Skeletal muscle cell (primary cell): ENCODE data around the gene SART3.
A peak's percentile ranks its signal among the peaks of the same experiment; 100 is the strongest.
"Not testable (repeated sequence)": the region's sequence is repeated elsewhere in the genome, so short reads cannot be mapped to it uniquely, and the experiment has no call there.

Experiments
- DNase-seq: peaks from one replicate; pipeline ENCODE4 v3.0.0-alpha.2; 2010; ENCODE audit warnings: low read depth
- H3K4me3 ChIP-seq: 2 replicates; pipeline ENCODE4 v1.5.1; 2011; ENCODE audit warnings: low read depth, mild to moderate bottlenecking, control low read depth, low read length, moderate library complexity

Gene SART3

DNA sequence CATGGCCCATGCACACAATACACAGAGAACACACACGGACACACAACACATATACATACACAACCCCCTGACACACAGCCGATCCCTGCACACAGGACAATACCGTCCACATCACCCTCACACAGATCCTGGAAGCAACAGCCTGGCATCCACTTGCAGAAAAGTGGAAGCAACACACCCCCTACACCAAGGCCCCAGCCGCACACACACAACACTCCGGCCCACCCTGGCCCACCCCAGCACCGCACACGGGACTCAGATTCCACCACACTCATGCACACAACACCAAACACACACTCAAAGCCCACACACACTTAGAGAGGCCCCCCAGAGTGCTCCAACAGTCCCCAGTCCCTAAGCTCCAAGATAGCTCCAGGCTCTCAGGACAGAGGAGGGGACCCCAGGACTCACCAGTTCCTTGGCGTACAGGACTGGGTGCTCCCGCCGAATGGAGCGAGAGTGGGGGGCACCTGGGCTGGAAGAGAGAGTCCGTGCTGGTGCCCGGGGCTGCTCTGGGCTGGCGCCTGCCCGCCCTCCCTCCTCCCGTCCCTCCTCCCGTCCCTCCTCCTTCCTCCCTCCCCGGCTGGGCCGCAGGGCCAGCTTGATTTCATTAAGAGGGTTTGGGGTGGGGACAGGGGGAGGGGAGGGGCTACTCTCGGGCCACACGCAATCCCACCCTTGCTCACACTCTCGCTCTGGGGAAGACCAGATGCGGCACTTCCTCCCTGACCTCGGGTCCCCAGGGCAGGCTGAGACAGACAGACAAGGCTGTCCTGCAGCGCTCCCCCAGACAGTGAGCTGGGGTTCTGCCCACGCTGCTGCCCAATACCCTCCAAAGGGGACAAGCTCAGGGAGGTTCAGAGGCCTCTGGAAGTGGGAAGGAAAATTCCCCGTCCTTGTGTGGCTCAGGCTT lies 36.8 kb upstream of the SART3 start, which contains the start of gene TMEM119:
Gene TMEM119, minus strand, starts transcription at position 526 of the 913 bp plus-strand sequence. CDS start 5,701 bp downstream, outside the sequence.
- peak within 1 kb of the TSS; percentile 60 for H3K4me3 ChIP-seq
- no peak for DNase-seq

DNA sequence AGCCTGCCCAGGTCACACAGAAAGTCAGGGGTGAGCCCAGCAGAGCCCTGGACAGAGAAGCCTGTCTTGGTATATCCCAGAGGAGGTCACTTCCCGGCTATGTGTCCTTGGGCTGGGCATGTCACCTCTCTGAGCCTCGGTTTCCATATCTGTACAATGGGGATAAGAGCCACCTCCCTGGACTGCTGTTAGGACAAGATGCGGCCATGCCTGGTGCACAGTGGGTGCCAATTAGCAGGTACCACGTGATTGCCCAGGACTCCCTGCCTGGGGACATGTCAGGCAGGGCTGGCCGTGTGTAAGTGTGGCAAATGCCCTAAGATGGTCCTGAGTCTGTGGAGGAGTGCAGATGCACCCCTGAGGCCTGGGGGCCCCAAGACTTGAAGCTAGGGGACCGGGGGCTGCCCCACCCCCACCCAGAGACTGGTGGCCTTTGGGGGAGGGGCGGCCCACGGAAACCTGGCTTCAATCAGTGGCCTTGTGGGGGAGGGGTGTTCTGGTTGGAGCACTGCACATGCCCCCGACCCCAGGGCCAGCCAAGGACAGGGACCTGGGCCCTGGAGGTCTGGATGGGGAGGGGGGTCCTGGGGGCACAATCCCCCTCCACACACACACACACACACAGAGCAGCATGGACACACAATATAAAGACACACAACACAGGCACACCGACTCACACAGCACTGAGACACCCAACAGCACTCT lies 36.0 kb upstream of the SART3 start:
- peak overlapping the region; percentile 60 for H3K4me3 ChIP-seq
- DNase-seq, result no peak

- DNase-seq, result no peak
- H3K4me3 ChIP-seq, result peak overlapping the region; percentile 60
Observed at GRCh38 chr12:108595711-108596647, 35.0 kb upstream of the SART3 start.

DNA sequence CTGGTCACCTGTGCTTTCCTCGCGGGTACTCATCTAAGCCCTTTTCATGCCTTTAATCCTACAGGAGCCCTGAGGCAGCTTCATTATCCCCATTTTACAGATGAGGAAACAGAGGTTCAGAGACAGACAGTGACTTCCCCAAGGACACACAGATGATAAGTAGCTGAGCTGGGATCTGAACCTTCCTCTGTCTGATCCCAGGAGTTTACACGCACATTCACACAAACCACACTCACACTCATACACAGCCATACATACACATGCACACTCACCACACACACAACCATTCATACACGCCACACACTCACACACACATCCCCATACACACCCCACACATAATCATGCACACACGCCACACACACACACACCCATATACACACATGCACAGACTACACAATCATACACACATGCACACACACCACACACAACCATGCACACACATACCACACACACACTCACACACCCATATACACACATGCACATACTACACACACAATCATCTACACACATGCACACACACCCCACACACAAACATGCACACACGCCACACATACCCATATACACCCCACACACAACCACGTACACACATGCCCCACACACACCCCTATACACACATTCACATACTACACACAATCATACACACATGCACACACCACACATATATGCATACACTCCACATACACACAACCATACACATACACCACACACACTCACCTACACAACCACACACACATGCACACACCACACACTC lies 34.2 kb upstream of the SART3 start:
- no peak for DNase-seq
- H3K4me3 ChIP-seq, result peak overlapping the region; percentile 60

- no peak for DNase-seq
- H3K4me3 ChIP-seq, result no peak overlapping the region
Observed at GRCh38 chr12:108594323-108594903, 33.4 kb upstream of the SART3 start.

DNA sequence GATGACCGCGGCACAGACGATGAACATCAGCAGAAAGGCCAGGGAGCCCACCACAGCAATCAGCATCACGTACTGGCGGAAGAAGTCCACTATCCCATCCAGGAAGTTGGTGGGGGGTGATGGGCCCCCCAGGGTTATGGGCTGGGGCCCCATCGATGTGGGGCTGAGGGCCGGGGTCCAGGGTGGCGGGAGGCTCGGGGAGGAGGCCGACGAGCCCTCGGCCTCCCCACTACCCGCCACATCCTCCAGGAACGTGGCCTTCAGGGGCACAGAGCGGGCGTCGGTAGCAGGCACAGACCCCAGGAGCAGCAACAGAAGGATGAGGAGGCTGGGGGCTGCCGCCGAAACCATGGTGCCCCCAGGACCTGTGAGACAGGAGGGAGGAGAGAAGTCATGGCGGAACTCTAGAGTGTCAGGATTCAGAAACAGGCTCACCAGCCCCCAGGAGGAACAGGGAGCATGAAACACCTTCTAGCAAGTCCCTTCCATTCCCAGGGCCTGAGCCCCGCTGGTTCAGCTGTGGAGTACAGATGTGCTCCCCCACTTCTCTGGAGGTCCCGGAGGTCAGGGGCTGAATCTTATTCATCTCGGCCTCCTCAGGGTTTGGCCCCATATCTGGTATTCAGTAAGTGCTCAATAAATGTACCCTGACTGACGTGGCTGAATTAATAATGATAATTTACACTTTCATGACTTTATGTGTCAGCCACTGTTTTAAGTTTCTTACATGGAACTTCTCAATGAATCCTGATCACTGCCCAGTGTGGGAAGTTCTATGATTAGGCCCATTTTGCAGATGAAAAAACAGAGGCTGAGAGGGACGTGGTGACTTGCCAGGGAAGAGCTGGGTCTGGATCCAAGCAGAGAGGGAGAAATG lies 31.3 kb upstream of the SART3 start:
- DNase-seq, result no peak
- no peak overlapping the region for H3K4me3 ChIP-seq

DNA sequence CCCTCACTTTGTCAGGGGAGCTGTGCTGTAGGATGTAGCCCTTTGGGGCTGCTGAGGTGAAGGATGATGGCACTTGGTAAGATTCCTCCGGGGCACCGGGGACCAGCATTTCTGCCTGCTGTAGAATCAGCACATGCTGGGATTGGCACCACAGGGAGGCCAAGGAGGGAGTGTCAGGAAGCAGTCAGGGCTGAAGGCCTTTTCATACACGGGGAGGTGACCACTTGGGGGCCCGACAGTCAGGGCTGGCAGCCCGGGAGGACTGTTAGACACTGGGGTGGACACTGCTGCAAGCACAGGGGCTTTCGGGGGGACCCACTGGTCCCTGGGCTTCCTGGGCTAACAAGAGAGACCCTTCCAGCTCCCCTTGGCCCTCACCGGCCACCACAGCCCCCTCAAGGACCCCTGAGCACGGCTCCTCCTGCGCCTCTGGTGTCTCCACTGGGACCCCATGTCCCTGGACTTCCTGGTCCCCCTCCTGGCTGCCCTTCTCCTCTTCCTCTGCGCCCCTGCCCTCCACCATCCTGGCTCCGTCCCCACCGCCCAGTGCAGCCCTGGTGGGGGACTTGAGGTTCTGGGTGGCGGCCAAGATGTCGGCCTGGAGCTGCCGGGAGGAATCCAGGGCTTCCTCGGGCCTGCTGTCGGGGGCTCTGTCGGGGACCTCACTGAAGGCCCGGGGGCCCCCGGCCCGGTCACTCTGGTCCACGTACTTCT lies 30.5 kb upstream of the SART3 start:
- H3K4me3 ChIP-seq, result no peak overlapping the region
- DNase-seq, result no peak

- DNase-seq, H3K4me3 ChIP-seq: not testable (repeated sequence)
Observed at GRCh38 chr12:108590463-108590862, 29.5 kb upstream of the SART3 start.

DNA sequence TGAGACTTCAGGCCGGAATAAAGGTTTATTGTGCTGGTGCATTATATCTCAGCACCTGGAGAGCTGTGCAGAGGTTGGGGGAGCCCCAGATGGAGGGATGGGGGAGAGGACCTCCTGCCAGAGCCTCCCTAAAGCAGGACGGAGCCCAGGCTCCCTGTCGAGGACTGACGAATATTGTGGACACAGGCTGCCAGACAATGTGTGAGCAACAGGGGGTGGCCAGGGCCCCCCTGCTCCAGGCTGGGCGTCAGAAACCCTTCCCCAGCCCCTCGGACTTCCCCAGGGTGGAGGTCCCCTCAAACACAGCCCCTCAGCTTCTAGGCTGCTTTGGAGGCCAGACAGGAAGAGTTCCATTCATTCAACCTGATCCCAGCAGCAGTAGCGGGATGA lies 28.9 kb upstream of the SART3 start:
- no peak for DNase-seq
- no peak overlapping the region for H3K4me3 ChIP-seq

- DNase-seq, result no peak
- no peak overlapping the region for H3K4me3 ChIP-seq
Observed at GRCh38 chr12:108589028-108589839, 28.3 kb upstream of the SART3 start.

DNA sequence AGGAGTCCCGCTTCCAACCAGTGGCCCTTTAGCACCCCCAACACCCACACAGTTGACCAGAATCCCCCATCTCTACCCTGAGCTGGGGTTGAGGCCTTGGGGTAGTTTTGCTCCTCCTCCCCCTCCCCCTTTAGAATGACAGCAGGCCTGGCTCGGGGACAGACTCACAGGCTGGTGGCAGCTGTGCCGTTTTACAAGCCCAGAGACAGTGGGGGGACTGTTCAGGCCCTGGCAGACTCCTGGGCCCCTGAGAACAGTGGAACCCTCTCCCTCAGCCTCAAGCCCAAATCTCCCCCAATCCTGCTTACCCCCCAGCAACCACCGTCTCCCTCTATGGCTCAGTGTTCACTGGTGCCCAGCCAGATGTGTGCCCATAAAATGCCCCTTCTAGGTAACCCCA lies 26.9 kb upstream of the SART3 start:
- no peak for DNase-seq
- no peak overlapping the region for H3K4me3 ChIP-seq

DNA sequence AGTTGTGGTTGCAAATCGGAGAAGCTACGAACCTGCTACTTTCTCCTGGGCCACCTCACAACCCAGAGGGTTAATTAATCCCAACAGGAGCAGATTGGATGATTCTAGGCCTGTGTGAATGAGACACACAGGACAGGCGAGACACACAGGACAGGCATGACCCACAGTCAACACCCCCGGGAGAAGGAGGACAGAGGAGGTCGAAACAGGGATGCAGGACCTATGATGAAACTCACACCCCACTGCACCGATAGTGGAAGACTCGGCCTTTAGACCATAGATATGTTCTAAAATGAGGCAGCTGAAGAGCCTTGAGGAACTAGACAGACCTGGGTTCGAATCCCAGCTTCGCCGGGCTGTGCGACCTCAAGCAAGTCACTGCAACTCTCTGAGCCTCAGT lies 25.3 kb upstream of the SART3 start:
- no peak for DNase-seq

GRCh38 chr12:108585864-108586263 lies 24.9 kb upstream of the SART3 start:
- no peak for DNase-seq
- no peak overlapping the region for H3K4me3 ChIP-seq

More for the DNA sequence above, 25.3 kb upstream of the SART3 start:
- H3K4me3 ChIP-seq, result no peak overlapping the region

DNA sequence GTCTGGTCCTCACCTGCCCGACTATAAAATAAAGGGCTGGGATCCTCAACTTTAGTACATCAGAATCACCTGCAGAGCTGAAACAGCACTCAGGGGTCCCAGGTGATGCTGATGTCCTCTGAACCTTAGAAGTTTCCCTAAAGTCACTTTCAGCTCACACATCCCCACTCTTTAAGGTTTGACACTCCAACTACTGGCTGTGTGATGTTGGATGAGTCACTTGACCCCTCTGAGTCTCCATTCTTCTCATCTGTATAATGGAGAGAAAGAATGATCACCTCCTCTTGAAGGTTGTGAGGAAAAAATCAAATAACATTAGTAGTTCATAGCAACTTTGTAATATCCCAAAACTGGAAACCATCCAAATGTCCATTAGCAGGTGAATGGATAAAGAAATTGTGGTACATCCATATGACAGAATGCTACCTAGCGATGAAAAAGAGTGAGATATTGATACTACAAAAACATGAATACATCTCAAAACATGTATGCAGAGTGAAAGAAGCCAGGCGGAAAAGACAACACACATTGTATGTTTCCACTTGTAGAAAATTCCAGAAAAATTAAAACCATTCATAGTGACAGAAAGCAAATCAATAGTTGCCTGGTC lies 23.6 kb upstream of the SART3 start:
- no peak overlapping the region for H3K4me3 ChIP-seq
- DNase-seq, result no peak

- DNase-seq, result no peak
- H3K4me3 ChIP-seq, result no peak overlapping the region
Observed at GRCh38 chr12:108583991-108584390, 23.0 kb upstream of the SART3 start.
